ENCODE data around the gene MICALL2.

MICALL2 gene

DNA sequence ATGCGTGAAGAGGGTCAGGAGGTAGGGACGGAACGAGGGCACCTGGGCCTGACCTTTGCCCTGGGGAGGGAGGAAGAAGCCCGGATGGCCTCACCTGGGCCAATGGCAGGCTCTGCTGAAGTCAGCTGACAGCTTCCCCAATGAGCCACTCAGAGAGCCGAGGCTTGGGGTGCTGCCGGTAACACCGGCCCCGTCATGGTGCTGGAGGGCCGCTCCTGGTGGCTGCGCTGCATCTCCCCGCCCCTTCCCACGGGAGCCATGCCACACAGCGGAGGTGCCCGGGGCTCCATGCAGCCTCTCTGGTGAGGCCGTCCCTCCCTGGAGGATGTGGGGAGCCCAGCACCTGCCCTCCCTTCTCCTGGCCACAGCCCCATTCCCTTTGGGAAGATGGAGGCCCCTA lies 17.6 kb upstream of the MICALL2 start:
- H3K4me1 ChIP-seq (ENCODE audit: control insufficient read depth, low read depth, low read length), result no peaks in the 10 kb centered on the region
- H3K36me3 ChIP-seq (ENCODE audit: control insufficient read depth, low read depth, low read length), result peaks cover 37% of the 10 kb centered on the region
- no peak overlapping the region for H3K9ac ChIP-seq (ENCODE audit: low read length)
- H3K9me3 ChIP-seq (ENCODE audit: control insufficient read depth, low read depth, low read length), result no peaks in the 10 kb centered on the region
- H3K27me3 ChIP-seq (ENCODE audit: control insufficient read depth, insufficient read depth, low read length), result no peaks in the 10 kb centered on the region
- no peak overlapping the region for H3K27ac ChIP-seq (ENCODE audit: low read length)
- no peak overlapping the region for H3K4me3 ChIP-seq (ENCODE audit: low read length)

DNA sequence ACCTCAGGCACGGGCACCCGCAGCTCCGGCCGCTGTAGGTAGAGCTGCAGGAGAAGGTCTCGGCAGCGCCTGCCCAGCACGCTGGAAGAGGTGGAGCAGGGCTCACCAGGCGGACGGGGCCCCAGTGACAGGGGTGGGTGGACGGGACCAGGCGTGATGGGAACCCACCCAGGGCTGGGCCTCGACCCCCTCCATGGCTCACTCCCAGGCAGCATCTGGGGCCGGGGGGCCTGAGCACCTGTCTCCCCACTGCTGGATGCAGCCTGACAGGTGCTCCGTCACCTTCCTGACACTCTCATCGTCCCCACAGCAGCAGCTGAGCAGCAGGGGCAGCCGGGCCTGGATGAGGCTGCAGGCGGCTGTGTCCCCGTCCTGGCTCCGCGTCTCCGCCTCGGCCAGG lies 16.7 kb upstream of the MICALL2 start:
- H3K36me3 ChIP-seq (ENCODE audit: control insufficient read depth, low read depth, low read length), result peaks cover 36% of the 10 kb centered on the region
- no peaks in the 10 kb centered on the region for H3K4me1 ChIP-seq (ENCODE audit: control insufficient read depth, low read depth, low read length)

DNA sequence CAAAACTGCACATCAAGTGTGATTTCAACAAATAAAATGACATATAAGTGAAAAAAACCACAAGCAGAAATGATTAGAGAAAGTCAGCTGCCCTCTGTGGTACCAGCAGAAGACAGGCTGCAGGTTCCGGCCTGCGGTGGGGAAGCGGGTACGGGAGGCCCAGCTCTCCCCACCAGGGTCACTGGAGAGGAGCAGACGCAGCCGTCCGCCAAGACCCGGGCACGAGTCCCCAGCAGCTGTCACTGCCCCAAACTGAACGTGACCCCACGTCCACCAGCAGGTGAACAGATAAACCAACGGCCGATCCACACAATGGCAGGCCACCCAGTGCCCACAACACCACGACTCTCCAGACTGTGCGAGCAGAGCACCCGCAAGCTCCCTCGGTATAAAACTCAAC lies 16.1 kb upstream of the MICALL2 start:
- H3K4me3 ChIP-seq (ENCODE audit: low read length), result no peak overlapping the region
- H3K27me3 ChIP-seq (ENCODE audit: control insufficient read depth, insufficient read depth, low read length), result no peaks in the 10 kb centered on the region
- H3K36me3 ChIP-seq (ENCODE audit: control insufficient read depth, low read depth, low read length), result peaks cover 38% of the 10 kb centered on the region

More for the DNA sequence above, 16.7 kb upstream of the MICALL2 start:
- Histone ChIP-seq H3K27me3 (ENCODE audit: control insufficient read depth, insufficient read depth, low read length) (no peaks in the 10 kb centered on the region), H3K9ac (ENCODE audit: low read length) (no peak overlapping the region), H3K9me3 (ENCODE audit: control insufficient read depth, low read depth, low read length) (no peaks in the 10 kb centered on the region), H3K4me3 (ENCODE audit: low read length) (no peak overlapping the region), H3K27ac (ENCODE audit: low read length) (no peak overlapping the region)

DNA sequence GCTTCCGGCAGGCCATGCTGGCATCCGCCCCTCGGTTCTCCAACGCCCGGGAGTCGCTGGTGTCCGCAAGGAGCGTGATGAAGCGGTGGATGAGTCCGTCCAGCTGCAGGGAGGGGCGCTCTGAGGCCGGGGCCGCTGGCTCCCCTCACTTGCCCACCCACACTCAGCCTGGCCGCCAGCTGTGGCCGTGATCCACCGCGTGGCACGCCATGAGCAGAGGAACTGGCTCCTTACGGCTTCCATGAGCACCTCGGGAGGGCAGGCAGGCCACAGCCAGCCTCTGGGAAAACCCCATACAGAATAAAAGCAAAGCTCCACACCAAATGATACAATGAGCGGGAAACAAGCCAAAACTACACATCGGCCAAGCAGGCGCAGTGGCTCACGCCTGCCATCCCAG lies 15.5 kb upstream of the MICALL2 start:
- Histone ChIP-seq H3K36me3 (ENCODE audit: control insufficient read depth, low read depth, low read length) (peaks cover 34% of the 10 kb centered on the region), H3K9ac (ENCODE audit: low read length) (no peak overlapping the region), H3K27ac (ENCODE audit: low read length) (no peak overlapping the region), H3K4me1 (ENCODE audit: control insufficient read depth, low read depth, low read length) (no peaks in the 10 kb centered on the region), H3K4me3 (ENCODE audit: low read length) (no peak overlapping the region), H3K9me3 (ENCODE audit: control insufficient read depth, low read depth, low read length) (no peaks in the 10 kb centered on the region), H3K27me3 (ENCODE audit: control insufficient read depth, insufficient read depth, low read length) (no peaks in the 10 kb centered on the region)

More for the DNA sequence above, 16.1 kb upstream of the MICALL2 start:
- Histone ChIP-seq H3K4me1 (ENCODE audit: control insufficient read depth, low read depth, low read length) (no peaks in the 10 kb centered on the region), H3K9ac (ENCODE audit: low read length) (no peak overlapping the region), H3K27ac (ENCODE audit: low read length) (no peak overlapping the region), H3K9me3 (ENCODE audit: control insufficient read depth, low read depth, low read length) (no peaks in the 10 kb centered on the region)

DNA sequence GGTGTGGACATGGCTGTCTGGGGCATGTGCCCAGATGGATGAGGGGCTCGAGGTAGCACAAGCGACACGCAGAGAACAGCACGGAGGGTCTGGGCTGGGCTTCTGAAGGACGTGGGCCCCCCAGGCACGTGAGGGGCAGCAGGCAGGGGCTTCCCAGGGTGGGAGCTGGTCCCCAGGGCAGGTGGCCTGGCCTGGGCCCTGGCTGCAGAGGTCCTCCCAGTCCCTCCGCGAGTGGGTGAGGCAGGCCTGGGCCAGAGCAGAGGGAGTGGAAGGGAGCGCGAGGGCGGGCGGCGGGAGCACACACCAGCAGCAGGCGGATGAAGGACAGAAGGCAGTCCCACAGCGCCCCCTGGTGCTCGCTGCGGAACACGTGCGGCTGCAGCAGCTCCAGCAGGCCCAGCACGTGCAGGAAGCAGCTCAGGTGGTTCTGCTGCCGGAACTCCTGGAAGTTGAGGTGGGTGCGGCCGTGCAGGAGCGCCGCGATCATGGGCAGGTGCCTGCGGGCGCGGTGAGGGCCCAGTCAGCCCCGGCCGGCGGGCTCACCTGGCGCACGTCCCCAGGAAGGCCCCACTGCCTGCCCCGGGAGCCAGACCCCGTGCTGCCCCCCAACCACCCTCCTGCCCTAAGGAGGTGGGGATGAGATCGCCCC lies 14.7 kb upstream of the MICALL2 start:
- no peaks in the 10 kb centered on the region for H3K9me3 ChIP-seq (ENCODE audit: control insufficient read depth, low read depth, low read length)
- peaks cover 27% of the 10 kb centered on the region for H3K36me3 ChIP-seq (ENCODE audit: control insufficient read depth, low read depth, low read length)
- no peak overlapping the region for H3K27ac ChIP-seq (ENCODE audit: low read length)
- H3K4me1 ChIP-seq (ENCODE audit: control insufficient read depth, low read depth, low read length), result no peaks in the 10 kb centered on the region
- no peak overlapping the region for H3K4me3 ChIP-seq (ENCODE audit: low read length)
- H3K27me3 ChIP-seq (ENCODE audit: control insufficient read depth, insufficient read depth, low read length), result no peaks in the 10 kb centered on the region
- no peak overlapping the region for H3K9ac ChIP-seq (ENCODE audit: low read length)

DNA sequence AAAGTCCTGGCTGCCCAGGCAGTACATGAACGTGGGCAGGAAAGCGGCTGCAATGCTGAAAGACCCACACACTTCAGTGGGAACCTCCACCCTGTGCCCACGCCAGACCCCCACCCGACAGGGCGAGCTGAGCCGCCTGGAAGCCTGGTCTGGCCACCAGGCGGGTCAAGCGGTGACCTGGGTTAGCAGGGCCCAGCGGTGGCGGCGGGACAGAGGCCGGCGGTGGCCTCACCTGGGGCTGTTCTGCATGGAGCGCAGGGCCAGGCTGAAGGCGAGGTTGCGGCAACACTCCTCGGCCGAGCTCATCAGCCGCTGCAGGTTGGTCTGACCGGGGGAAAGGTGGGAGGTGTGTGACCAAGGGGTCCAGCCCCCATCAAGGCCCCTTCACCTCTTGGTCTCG lies 11.6 kb upstream of the MICALL2 start:
- no peak overlapping the region for H3K9ac ChIP-seq (ENCODE audit: low read length)

DNA sequence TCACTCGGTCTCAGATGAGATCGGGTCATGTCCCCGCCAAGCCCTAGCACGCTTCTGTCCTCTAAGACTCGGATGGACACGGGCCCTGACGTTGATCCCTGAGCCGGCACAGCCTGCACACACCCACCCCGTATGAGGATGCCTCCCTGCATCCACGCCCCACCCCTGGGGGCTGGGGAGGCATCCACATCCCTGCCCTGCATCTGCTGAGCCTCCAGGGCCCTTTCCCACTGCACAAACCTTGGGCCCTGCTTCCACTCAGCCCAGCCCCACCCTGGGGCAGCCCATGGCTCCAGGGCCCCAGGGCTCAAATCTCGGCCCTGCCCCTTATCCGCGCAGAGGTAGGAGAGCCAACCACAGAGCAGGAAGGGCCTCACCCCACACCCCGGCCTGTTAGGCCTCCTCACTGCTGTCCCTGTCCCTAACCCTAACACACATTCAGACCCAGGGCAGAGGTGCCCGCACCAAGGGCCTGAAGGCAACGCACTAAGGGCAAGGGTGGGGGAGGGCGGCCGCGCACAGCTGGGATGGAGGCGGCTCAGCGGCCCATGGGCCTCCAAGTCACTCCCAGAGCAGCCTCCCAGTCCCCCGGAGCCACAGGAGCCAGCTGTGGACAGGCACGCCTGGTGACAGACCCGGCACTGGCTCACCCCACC lies 9.5 kb upstream of the MICALL2 start:
- Histone ChIP-seq H3K27ac (ENCODE audit: low read length) (no peak overlapping the region), H3K36me3 (ENCODE audit: control insufficient read depth, low read depth, low read length) (peaks cover 12% of the 10 kb centered on the region), H3K9me3 (ENCODE audit: control insufficient read depth, low read depth, low read length) (no peaks in the 10 kb centered on the region), H3K4me1 (ENCODE audit: control insufficient read depth, low read depth, low read length) (no peaks in the 10 kb centered on the region), H3K9ac (ENCODE audit: low read length) (no peak overlapping the region), H3K27me3 (ENCODE audit: control insufficient read depth, insufficient read depth, low read length) (no peaks in the 10 kb centered on the region), H3K4me3 (ENCODE audit: low read length) (no peak overlapping the region)

More for the DNA sequence above, 11.6 kb upstream of the MICALL2 start:
- H3K9me3 ChIP-seq (ENCODE audit: control insufficient read depth, low read depth, low read length), result no peaks in the 10 kb centered on the region
- peaks cover 12% of the 10 kb centered on the region for H3K36me3 ChIP-seq (ENCODE audit: control insufficient read depth, low read depth, low read length)
- no peak overlapping the region for H3K27ac ChIP-seq (ENCODE audit: low read length)
- H3K4me3 ChIP-seq (ENCODE audit: low read length), result no peak overlapping the region
- H3K27me3 ChIP-seq (ENCODE audit: control insufficient read depth, insufficient read depth, low read length), result no peaks in the 10 kb centered on the region
- no peaks in the 10 kb centered on the region for H3K4me1 ChIP-seq (ENCODE audit: control insufficient read depth, low read depth, low read length)

DNA sequence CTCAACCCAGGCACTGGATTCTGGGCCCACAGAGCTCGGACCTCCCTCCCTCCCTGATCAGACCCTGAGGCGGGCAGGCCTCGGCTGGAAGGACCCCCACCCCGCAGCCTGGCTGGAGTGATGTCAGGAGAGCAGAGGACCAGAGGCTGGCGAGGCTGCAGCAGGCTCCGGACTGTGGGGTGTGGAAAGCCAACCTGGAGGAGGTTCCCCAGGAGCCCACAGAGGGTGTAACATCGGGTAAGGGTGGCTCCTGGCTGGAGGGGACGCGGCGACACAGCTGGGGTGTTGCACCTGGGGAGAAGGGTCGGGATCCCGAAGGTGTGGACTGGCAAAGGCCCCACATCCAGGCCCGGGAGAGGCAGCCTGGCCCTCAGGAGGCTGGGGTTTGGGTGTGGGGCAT lies 8.9 kb upstream of the MICALL2 start:
- H3K36me3 ChIP-seq (ENCODE audit: control insufficient read depth, low read depth, low read length), result peaks cover 12% of the 10 kb centered on the region
- H3K27me3 ChIP-seq (ENCODE audit: control insufficient read depth, insufficient read depth, low read length), result no peaks in the 10 kb centered on the region
- no peak overlapping the region for H3K9ac ChIP-seq (ENCODE audit: low read length)
- no peaks in the 10 kb centered on the region for H3K9me3 ChIP-seq (ENCODE audit: control insufficient read depth, low read depth, low read length)
- H3K27ac ChIP-seq (ENCODE audit: low read length), result no peak overlapping the region
- H3K4me1 ChIP-seq (ENCODE audit: control insufficient read depth, low read depth, low read length), result no peaks in the 10 kb centered on the region
- no peak overlapping the region for H3K4me3 ChIP-seq (ENCODE audit: low read length)

DNA sequence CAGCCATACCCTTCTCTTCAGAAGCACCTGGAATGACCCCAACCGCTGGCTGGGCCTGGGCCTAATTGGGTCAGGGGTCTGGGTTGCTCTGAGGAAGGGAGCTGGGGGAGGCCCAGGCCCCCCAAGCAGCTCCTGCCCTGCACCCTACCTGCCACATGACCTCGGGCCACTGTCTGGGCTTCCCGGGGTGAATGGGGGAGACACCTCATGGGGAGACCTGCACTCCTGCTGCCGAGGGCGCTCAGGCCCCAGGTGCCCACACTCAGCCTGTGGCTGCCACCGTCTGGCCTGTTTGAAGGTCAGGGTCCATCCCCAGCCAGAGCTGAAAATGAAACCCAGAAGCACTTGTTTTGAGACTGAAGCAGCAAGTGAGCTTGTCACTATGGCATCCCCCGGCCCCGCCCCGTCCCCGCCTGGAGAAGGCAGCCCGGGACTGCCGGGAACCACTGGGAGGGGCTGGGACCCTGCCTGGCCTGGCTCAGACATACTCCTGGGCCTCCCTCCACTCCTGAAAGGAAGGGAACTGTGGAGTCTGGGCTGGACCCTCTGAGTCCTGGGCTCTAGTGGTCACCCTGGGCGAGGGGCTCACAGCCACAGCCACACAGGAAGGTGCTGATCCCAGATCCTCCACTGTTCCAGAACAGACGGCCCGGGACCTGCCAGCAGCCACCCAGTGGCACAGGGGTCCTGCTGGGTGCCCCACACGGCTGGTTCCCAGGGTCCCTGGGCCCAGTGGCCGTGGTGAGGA lies 7.4 kb upstream of the MICALL2 start:
- Histone ChIP-seq H3K27ac (ENCODE audit: low read length) (no peak overlapping the region), H3K36me3 (ENCODE audit: control insufficient read depth, low read depth, low read length) (peaks cover 6% of the 10 kb centered on the region), H3K9me3 (ENCODE audit: control insufficient read depth, low read depth, low read length) (no peaks in the 10 kb centered on the region), H3K9ac (ENCODE audit: low read length) (no peak overlapping the region), H3K4me3 (ENCODE audit: low read length) (no peak overlapping the region), H3K4me1 (ENCODE audit: control insufficient read depth, low read depth, low read length) (no peaks in the 10 kb centered on the region), H3K27me3 (ENCODE audit: control insufficient read depth, insufficient read depth, low read length) (no peaks in the 10 kb centered on the region)

DNA sequence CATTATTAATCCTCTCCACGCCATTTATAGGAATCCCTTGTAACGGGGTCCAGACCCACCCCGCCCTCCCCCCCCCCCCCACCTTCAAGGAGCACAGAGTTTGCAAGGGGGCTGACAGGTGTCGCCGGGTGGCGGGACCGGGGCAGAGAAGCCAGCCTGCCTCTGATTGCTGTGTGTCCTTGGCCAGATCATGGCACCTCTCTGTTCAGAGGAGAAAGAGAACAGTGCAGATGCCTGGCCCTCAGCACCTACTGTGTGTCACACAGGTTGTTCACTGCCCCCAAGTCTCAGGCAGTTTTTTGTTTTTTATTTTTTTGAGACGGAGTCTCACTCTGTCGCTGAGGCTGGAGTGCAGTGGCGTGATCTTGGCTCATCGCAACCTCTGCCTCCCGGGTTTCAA lies 5.4 kb upstream of the MICALL2 start:
- no peaks in the 10 kb centered on the region for H3K4me1 ChIP-seq (ENCODE audit: control insufficient read depth, low read depth, low read length)
- H3K27ac ChIP-seq (ENCODE audit: low read length), result no peak overlapping the region
- H3K27me3 ChIP-seq (ENCODE audit: control insufficient read depth, insufficient read depth, low read length), result no peaks in the 10 kb centered on the region

DNA sequence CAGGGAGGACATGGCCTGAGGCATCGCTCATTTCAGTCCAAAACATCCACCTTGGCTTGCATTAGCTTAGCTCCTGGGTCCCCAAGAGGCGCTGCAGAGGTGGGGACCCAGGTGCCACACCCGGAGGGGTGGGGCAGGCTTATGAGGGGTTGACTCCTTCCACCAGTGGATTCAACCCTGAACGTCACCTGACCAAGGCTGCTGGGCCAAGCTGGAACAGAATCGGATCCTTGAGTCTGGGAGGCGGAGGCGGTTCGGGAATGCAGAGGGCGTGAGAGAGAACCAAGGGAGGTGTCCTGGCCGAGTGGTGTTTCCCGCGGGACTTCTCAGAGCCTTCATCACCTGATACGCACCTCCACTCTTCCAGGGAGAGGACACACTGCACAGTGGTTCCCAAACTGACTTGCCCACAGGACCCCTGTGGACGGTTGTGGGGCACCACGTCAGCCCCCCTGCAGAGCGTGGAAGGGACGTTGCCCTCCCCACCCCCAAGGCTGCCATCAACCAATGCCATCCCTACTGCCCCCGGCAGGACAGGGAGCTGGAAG lies 4.5 kb upstream of the MICALL2 start:
- no peaks in the 10 kb centered on the region for H3K4me1 ChIP-seq (ENCODE audit: control insufficient read depth, low read depth, low read length)

More for the DNA sequence above, 5.4 kb upstream of the MICALL2 start:
- Histone ChIP-seq H3K4me3 (ENCODE audit: low read length) (no peak overlapping the region), H3K36me3 (ENCODE audit: control insufficient read depth, low read depth, low read length) (no peaks in the 10 kb centered on the region), H3K9ac (ENCODE audit: low read length) (no peak overlapping the region), H3K9me3 (ENCODE audit: control insufficient read depth, low read depth, low read length) (no peaks in the 10 kb centered on the region)

More for the DNA sequence above, 4.5 kb upstream of the MICALL2 start:
- H3K36me3 ChIP-seq (ENCODE audit: control insufficient read depth, low read depth, low read length), result no peaks in the 10 kb centered on the region
- no peak overlapping the region for H3K4me3 ChIP-seq (ENCODE audit: low read length)
- no peak overlapping the region for H3K27ac ChIP-seq (ENCODE audit: low read length)
- H3K9ac ChIP-seq (ENCODE audit: low read length), result no peak overlapping the region
- H3K27me3 ChIP-seq (ENCODE audit: control insufficient read depth, insufficient read depth, low read length), result no peaks in the 10 kb centered on the region
- H3K9me3 ChIP-seq (ENCODE audit: control insufficient read depth, low read depth, low read length), result no peaks in the 10 kb centered on the region

All from iPS-18a (cell line).